Muscle of back (tissue), 11 donors: ENCODE results near the gene BCAS4. TPM values are rescaled to one million over a fixed set of nuclear protein-coding genes. Genes with fewer than 3 reads are reported as not detected.

Experiments
- DNase-seq, 3 donors: peaks; one replicate each; pipeline versions ENCODE4 v3.0.0 to v3.0.0-alpha.2; 2013
- polyA plus RNA-seq, 10 donors: library from polyadenylated mRNA; unstranded; fragments of 120-200 nt; gene quantifications; one replicate each; pipeline ENCODE4 v1.2.1, GENCODE V29; 2013; ENCODE audit not compliant: insufficient read length in 10 of 10

Gene BCAS4
- polyA plus RNA-seq, 10 donors = 1.1 to 4.4 (median 3.1) TPM

GRCh38 chr20:50854506-50855249 is 59.8 kb downstream of the BCAS4 start:
- no peak for DNase-seq

- DNase-seq = no peak
Measured at GRCh38 chr20:50855498-50856474, 60.9 kb downstream of the BCAS4 start.

- DNase-seq = no peak
Measured at GRCh38 chr20:50856475-50857041, 61.7 kb downstream of the BCAS4 start.

DNA sequence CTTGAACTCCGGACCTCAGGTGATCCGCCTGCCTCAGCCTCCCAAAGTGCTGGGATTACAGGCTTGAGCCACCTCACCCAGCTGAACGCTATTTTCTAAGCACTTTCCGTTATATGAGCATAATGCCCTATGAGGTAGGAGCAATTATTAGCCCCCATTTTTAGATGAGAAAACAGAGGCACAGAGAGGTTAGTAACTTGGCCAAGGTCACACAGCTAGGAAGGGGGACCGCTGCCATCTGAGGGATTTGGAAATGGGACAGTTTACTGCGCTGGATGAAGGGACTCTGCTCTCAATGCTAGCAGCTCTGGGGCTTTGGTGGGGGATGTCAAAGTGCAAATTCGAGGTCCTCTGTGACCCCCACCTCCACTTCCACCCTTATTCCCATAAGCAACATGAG is 62.5 kb downstream of the BCAS4 start:
- no peak for DNase-seq

DNA sequence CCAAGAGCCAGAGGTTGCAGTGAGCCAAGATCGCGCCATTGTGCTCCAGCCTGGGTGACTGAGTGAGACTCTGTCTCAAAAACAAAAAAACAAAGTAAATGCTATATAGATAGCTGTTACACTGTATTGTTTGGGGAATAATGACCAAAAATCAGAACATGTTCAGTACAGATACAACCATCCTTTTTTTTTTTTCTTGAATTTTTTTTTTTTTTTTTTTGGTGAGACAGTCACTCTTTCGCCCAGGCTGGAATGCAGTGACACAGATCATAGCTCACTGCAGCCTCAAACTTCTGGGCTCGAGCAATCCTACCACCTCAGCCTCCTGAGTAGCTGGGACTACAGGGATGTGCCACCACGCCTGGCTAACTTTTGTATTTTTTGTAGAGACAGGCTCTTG is 63.7 kb downstream of the BCAS4 start:
- DNase-seq = no peak

- no peak for DNase-seq
Measured at GRCh38 chr20:50859161-50859560, 64.3 kb downstream of the BCAS4 start.

- peak in 1 of 3 donors; percentile 31 for DNase-seq
Measured at GRCh38 chr20:50861012-50861411, 66.2 kb downstream of the BCAS4 start.

DNA sequence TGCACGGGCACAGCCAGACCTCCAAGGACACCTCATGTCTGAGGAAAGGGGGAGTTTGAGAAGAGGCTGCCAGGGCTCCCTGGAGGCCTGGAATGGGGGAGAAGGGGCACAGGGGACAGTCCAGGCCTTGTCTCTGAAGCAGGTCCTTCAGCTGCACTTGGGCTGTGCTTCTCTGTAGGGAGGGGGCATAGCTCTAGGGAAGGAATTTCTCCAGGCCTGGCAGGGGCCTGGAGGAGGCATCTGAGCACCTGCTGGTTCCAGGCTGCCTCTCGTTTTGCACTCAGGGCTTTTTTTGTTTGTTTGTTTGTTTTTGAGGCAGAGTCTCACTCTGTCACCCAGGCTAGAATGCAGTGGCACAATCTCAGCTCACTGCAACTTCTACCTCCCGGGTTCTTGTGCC is 67.7 kb downstream of the BCAS4 start:
- no peak for DNase-seq

DNA sequence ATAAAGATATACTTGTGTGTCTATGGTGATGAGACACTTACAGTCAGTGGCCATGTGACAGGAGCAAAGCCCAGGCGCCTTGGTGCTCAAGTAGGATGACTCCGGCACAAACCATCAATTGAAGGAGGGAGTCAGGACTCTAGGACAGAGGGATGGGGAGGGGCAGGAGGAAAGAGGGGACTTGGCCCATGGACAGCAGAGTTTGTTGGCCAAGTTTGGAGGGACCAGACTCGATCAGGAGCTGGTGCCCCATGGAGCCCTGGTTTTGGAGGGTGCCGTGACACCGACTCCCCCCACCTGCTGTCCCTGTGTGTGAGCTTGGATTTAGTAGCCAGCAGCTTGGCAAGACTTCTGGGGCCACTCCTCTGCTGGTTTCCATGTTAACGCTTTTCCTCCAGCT is 70.3 kb downstream of the BCAS4 start:
- no peak for DNase-seq

GRCh38 chr20:50865591-50865990 is 70.7 kb downstream of the BCAS4 start:
- peak in 1 of 3 donors; percentile 19 for DNase-seq

- DNase-seq = no peak
Measured at GRCh38 chr20:50866036-50866685, 71.3 kb downstream of the BCAS4 start.

GRCh38 chr20:50866831-50867230 is 72.0 kb downstream of the BCAS4 start:
- DNase-seq = no peak

GRCh38 chr20:50867805-50868204 is 72.9 kb downstream of the BCAS4 start:
- no peak for DNase-seq

DNA sequence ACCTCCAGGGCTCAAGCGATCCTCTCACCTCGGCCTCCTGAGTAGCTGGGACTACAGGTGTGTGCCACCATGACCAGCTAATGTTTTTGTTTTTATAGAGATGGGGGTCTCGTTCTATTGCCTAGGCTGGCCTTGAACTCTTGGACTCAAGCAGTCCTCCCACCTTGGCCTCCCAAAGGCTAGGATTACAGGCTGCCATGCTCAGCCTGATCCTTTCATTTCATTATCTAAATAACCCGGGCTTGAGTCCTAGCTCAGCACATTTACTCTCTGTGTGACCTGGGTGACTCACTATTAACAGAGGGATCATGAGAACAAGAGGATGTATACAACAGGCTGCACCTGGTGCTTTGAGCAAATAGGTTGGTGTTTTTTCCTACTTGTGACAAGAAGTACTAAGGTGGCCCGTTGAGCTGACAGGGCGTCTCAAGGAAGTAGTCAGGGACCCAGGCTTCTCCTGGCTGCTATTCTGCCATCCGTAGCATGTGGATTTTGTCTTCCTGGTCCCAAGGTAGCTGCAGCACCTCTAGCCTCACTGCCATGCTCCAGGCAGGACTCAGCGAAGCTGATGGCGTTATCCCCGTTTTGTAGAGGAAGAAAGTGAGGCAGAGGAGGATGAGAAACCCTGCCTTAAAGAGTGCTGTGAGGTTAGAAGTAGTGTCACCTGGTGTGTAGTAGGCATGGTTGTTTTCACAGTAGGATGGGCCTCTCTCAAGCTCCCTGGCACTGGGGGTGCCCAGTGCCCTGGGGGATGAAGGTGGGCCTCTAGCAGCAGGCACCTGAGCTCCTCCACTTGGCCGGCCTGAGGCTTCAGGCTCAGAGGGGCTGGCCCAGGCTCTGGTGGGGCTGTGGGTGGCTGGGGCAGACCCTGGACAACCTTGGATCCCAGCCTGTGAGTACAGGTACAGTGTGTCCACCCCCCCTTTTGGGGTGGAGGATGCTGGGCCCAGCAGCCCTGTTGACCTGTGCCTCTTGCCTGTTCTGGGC is 73.9 kb downstream of the BCAS4 start:
- DNase-seq = no peak

GRCh38 chr20:50870561-50871161 is 75.8 kb downstream of the BCAS4 start:
- peak; percentile 38 to 71 (median 69) for DNase-seq

DNA sequence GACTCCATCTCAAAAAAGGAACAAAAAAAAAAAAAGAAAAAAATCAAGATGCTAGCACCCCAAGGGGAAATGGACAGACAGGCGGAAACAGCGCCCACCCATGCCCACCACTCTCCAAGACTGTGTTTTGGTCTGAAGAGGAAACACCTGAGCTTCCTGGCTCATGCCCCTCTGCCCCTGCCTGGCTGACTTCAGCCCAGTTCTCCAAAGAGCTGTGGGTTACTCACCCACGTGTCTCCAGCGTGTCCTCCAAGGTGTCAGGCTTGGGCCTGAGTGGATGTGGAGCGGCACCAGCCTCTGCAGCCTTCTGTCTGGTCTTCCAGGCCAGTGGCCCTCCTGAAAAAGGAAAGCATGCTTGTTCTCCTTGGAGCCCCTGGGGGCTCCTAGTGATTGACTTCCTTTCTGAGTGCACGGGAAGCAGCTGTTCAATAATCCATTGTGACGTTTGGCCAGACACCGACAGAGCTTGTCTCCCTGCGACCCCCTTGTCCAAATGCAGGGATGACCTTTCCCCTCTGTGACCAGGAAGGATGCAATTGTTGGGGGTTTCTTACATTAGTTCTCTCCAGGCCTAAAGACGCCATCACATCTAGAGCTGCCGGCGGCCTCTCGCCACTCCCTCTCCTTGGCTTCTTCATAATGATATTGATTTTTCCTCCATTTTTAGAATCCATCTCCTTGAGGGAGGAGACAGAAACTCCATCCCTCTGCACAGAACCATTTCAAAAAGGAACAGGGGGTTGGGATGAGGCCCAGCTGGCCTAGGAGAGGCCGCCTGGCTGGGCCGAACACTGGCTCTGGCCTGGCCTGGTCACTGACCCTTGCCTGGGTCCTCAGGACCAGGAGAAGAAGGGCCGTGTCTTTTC is 77.9 kb downstream of the BCAS4 start:
- DNase-seq = no peak

GRCh38 chr20:50873585-50873984 is 78.7 kb downstream of the BCAS4 start:
- no peak for DNase-seq

DNA sequence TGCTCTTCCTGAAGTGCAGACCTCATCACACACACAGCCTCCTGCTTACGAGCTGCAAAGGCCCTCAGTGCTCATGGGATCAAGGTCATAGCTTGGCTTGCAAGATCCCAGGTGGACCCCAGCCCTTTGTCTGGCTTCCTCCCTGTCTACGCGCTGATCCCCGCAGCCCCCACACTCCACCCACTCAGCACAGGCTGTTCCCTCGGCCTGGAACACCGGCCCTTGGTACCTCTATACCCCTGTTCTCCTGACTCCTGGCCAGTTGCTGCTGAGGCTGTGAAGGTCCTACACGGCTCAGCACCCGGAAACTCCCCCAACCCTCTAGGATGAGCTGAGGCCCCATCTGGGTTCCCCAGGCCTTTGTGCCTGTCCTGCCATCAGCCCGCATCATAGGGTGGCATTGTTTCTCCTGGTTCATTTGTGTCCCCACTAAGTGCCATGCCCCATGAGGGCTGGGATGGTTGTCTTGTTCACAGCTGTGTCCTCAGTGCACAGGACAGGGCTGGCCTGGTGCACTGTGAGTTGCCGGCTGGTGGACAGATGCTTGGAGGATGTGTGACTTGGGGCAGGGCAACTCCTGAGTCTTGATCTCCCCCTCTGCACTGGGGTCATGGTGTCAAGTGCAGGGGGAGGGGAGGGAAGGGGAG is 79.4 kb downstream of the BCAS4 start:
- no peak for DNase-seq
